SK-N-SH (cell line): Measurements from ENCODE around the gene SURF4. TPM values are rescaled to one million over a fixed set of nuclear protein-coding genes. Genes with fewer than 3 reads are reported as not detected.

ENCODE experiments used
- CTCF ChIA-PET: fragments of 300-600, 350-600 bp; formaldehyde crosslinking; extraction: SDS; loops from one replicate; lab custom pipeline; 2021; lab: Yijun Ruan, JAX
- POLR2A ChIA-PET: fragments of 350-600 bp; sonication (Branson Sonifier 250); formaldehyde crosslinking; extraction: SDS; loops from one replicate; lab custom pipeline; 2020; ENCODE audit warnings: antibody characterized with exemption, inconsistent platforms; lab: Yijun Ruan, JAX
- DNase-seq: peaks from one replicate; pipeline ENCODE4 v3.0.0; 2012
- H2AFZ ChIP-seq: fragments of 200-600 bp; sonication (generic); 2 replicates; pipeline ENCODE4 v1.8.1; 2016; ENCODE audit warnings: antibody characterized with exemption, mild to moderate bottlenecking, low read depth
- H3F3A ChIP-seq: fragments of 200-600 bp; sonication (generic); replicated peaks from 2 replicates; pipeline ENCODE3; 2016; ENCODE audit warnings: antibody characterized with exemption, mild to moderate bottlenecking; ENCODE audit not compliant: insufficient read depth
- H3K27ac ChIP-seq, 2 experiments: fragments of 200-500 bp in 1 of 2; fragments of 200-600 bp in 1 of 2; sonication (Bioruptor generic) in 1 of 2; sonication (generic), shearing (Covaris generic) in 1 of 2; 2 replicates each; pipeline versions ENCODE4 v1.5.1 to v1.6.1; 2014 to 2016; ENCODE audit warnings: low read depth in 2 of 2, inconsistent platforms in 1 of 2, low read length in 1 of 2, mild to moderate bottlenecking in 1 of 2, mixed read lengths in 1 of 2
- H3K27me3 ChIP-seq: fragments of 200-600 bp; sonication (generic), shearing (Covaris generic); 2 replicates; pipeline ENCODE4 v1.6.1; 2016; ENCODE audit warnings: mixed run types; ENCODE audit not compliant: insufficient read depth
- H3K36me3 ChIP-seq, 2 experiments: fragments of 200-500 bp in 1 of 2; fragments of 200-600 bp in 1 of 2; sonication (Bioruptor generic) in 1 of 2; sonication (generic) in 1 of 2; replicated peaks in 1 of 2; 2 replicates each; pipeline versions ENCODE3 to v1.5.1; 2014 to 2016; ENCODE audit warnings: low read length in 1 of 2, mild to moderate bottlenecking in 1 of 2; ENCODE audit not compliant: insufficient read depth in 2 of 2, control insufficient read depth in 1 of 2
- H3K4me1 ChIP-seq, 2 experiments: fragments of 200-500 bp in 1 of 2; fragments of 200-600 bp in 1 of 2; sonication (Bioruptor generic) in 1 of 2; sonication (generic), shearing (Covaris generic) in 1 of 2; 2 replicates each; pipeline versions ENCODE4 v1.5.1 to v1.6.1; 2014 to 2016; ENCODE audit warnings: low read depth in 1 of 2, low read length in 1 of 2, mixed run types in 1 of 2; ENCODE audit not compliant: insufficient read depth in 2 of 2, control insufficient read depth in 1 of 2
- H3K4me2 ChIP-seq: fragments of 200-600 bp; sonication (generic), shearing (Covaris generic); 2 replicates; pipeline ENCODE4 v1.6.1; 2017; ENCODE audit warnings: mixed run types
- H3K4me3 ChIP-seq, 2 experiments: fragments of 200-500 bp in 1 of 2; fragments of 200-600 bp in 1 of 2; sonication (Bioruptor generic) in 1 of 2; sonication (generic), shearing (Covaris generic) in 1 of 2; 2 replicates each; pipeline versions ENCODE4 v1.5.1 to v1.8.1; 2014 to 2016; ENCODE audit warnings: low read depth in 2 of 2, inconsistent platforms in 1 of 2, low read length in 1 of 2, mild to moderate bottlenecking in 1 of 2, mixed read lengths in 1 of 2, moderate library complexity in 1 of 2
- H3K79me2 ChIP-seq: fragments of 200-600 bp; sonication (generic); 2 replicates; pipeline ENCODE4 v1.8.1; 2017; ENCODE audit warnings: mild to moderate bottlenecking; ENCODE audit not compliant: insufficient read depth
- H3K9ac ChIP-seq: fragments of 200-600 bp; sonication (generic); 2 replicates; pipeline ENCODE4 v1.6.1; 2017; ENCODE audit warnings: mixed run types
- H3K9me2 ChIP-seq: fragments of 200-600 bp; sonication (generic); 2 replicates; pipeline ENCODE4 v1.6.1; 2017; ENCODE audit warnings: mixed run types
- H3K9me3 ChIP-seq: fragments of 200-600 bp; sonication (generic); 2 replicates; pipeline ENCODE4 v1.6.1; 2017; ENCODE audit warnings: mixed run types, mild to moderate bottlenecking, moderate library complexity
- H4K20me1 ChIP-seq: fragments of 200-600 bp; sonication (generic); 2 replicates; pipeline ENCODE4 v1.6.1; 2017; ENCODE audit warnings: mild to moderate bottlenecking, mixed run types; ENCODE audit not compliant: insufficient read depth
- ELF1 ChIP-seq: IDR thresholded peaks from 2 replicates; pipeline ENCODE4 v1.4.0; 2012
- EZH2phosphoT487 ChIP-seq: fragments of 200-600 bp; sonication (generic); IDR thresholded peaks from 2 replicates; pipeline ENCODE4 v1.6.1; 2017; ENCODE audit warnings: low read depth, mixed run types, mild to moderate bottlenecking, antibody characterized with exemption, moderate library complexity, borderline replicate concordance
- GATA2 ChIP-seq: sonication (generic); formaldehyde crosslinking; IDR thresholded peaks from 2 replicates; pipeline ENCODE4 v1.5.0; 2020; ENCODE audit warnings: mild to moderate bottlenecking, missing genetic modification reagents
- MEF2A ChIP-seq: IDR thresholded peaks from 2 replicates; pipeline ENCODE4 v1.4.0; 2012; ENCODE audit warnings: low read depth, borderline replicate concordance
- MXI1 ChIP-seq: IDR thresholded peaks from 2 replicates; pipeline ENCODE4 v1.6.1; 2012; ENCODE audit warnings: mild to moderate bottlenecking, low read depth, low read length, improper control_type of control experiment
- TCF12 ChIP-seq: IDR thresholded peaks from 2 replicates; pipeline ENCODE4 v1.4.0; 2012
- ZBTB33 ChIP-seq: IDR thresholded peaks from 2 replicates; pipeline ENCODE4 v1.4.0; 2012; ENCODE audit warnings: low read depth, borderline replicate concordance
- WGBS: methylation state at CpG from one replicate; pipeline ENCODE4 v1.1.6; 2017; ENCODE audit warnings: low lambda C conversion rate; 5-methylcytosine and 5-hydroxymethylcytosine counted together
- polyA plus RNA-seq, 3 experiments: library from polyadenylated mRNA; depleted of rRNA; stranded (reverse); fragments of >200 nt; gene quantifications; 2 replicates each; pipeline ENCODE4 v1.2.3, GENCODE V29; 2012
- TF ChIP-seq, protein P1 (sequence below): IDR thresholded peaks from 2 replicates; pipeline ENCODE4 v1.4.0; 2012; ENCODE audit warnings: low read depth, borderline replicate concordance

The SURF4 gene
- polyA plus RNA-seq, 1 of the 3 experiments (the other 2 are of a cell fraction): 165 TPM

DNA sequence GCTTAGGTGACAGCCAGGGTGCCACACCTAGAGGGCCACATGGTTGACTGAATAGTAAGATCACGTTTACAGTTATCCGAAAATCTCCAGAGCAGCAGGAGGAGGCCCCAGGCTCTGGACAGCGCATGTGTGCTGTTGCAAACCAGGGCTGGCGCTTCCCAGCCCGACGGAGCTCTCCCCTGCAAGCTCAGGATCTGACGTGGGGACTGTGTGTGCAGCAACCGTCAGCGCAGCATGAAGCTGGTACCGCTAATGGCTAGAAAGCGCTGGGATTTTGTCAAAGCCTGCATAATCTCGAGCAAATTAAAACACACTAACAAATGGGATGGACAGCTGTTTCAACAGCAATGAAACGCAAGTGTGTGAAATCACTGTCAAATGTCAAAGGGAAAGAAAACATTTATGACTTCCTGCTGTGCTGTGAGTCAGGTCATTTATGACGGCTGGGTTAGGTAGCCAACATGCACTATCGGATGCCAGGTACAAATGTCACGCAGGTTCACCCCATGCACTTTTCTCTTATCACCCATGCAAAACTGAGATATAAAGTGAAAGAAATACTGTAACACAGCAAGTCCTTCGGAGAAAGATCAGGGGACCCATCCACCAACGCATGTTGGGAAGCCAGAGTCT, 7.5 kb downstream of the SURF4 start:
- ChIA-PET POLR2A (interaction anchor here (0.9 kb wide), 1 partner anchor 11 kb away, joined by 3 read pairs; the partner anchor contains the start of genes SURF1 and SURF2), CTCF (interaction anchor here (1.6 to 2.7 kb wide), 2 partner anchors 12 to 118 kb away, joined by 3 to 7 read pairs; partner anchors contain the start of genes SURF1 and SURF2)
- H3K27me3 ChIP-seq: no peaks in the 10 kb centered on the region
- H3K4me3 ChIP-seq: no peak overlapping the region
- 83% methylated on average over 15 of the region's 18 CpGs for WGBS
- no peak overlapping the region for H3K9ac ChIP-seq
- no peak overlapping the region for H3K4me2 ChIP-seq
- no peak overlapping the region for H2AFZ ChIP-seq
- H3K36me3 ChIP-seq: peaks cover 41 to 77% of the 10 kb centered on the region in 2 experiments
- peak; percentile 79 for DNase-seq
- H3K9me3 ChIP-seq: no peaks in the 10 kb centered on the region
- peak overlapping the region in 1 of 2 experiments; percentile 43; a peak in 2 of 4 replicates for H3K27ac ChIP-seq
- TF ChIP-seq GATA2 (CRISPR knock-in tag) (peak; percentile 86), MXI1 (peak; percentile 94), ZBTB33 (no peak)
- H4K20me1 ChIP-seq: peaks cover 91% of the 10 kb centered on the region
- peaks cover 99% of the 10 kb centered on the region for H3K79me2 ChIP-seq
- H3K4me1 ChIP-seq: peaks cover 0 to 37% of the 10 kb centered on the region in 2 experiments; a peak in 2 of 4 replicates
- no peaks in the 10 kb centered on the region for H3K9me2 ChIP-seq
- peaks cover 6% of the 10 kb centered on the region for H3F3A ChIP-seq

GRCh38 chr9:133367778-133368177, 8.1 kb downstream of the SURF4 start:
- H4K20me1 ChIP-seq: peaks cover 90% of the 10 kb centered on the region

More at GRCh38 chr9:133367778-133368177, 8.1 kb downstream of the SURF4 start:
- Histone ChIP-seq H3K4me1 (peaks cover 0 to 36% of the 10 kb centered on the region in 2 experiments; a peak in 2 of 4 replicates), H3K27me3 (no peaks in the 10 kb centered on the region), H3K4me2 (no peak overlapping the region), H3K27ac (peak overlapping the region in 1 of 2 experiments; percentile 16; a peak in 1 of 4 replicates), H3K79me2 (peaks cover 99% of the 10 kb centered on the region), H3K9me3 (no peaks in the 10 kb centered on the region), H2AFZ (no peak overlapping the region), H3F3A (peaks cover 12% of the 10 kb centered on the region), H3K36me3 (peaks cover 41 to 80% of the 10 kb centered on the region in 2 experiments), H3K9ac (no peak overlapping the region), H3K4me3 (no peak overlapping the region), H3K9me2 (no peaks in the 10 kb centered on the region)
- CTCF ChIA-PET: interaction anchor here (1.6 to 2.7 kb wide), 2 partner anchors 11 to 119 kb away, joined by 3 to 7 read pairs; partner anchors contain the start of genes SURF1 and SURF2
- no peak for DNase-seq
- TF ChIP-seq EZH2phosphoT487 (no peak), TCF12 (no peak), MEF2A (no peak), ELF1 (no peak)
- TF ChIP-seq, protein P1, sequence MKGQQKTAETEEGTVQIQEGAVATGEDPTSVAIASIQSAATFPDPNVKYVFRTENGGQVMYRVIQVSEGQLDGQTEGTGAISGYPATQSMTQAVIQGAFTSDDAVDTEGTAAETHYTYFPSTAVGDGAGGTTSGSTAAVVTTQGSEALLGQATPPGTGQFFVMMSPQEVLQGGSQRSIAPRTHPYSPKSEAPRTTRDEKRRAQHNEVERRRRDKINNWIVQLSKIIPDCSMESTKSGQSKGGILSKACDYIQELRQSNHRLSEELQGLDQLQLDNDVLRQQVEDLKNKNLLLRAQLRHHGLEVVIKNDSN: no peak
- 89% methylated on average over 10 of the region's 10 CpGs for WGBS
- POLR2A ChIA-PET: interaction anchor here (0.9 kb wide), 1 partner anchor 11 kb away, joined by 3 read pairs; the partner anchor contains the start of genes SURF1 and SURF2
